IPS-15b (cell line): ENCODE data around the gene CTCF.

Experiments used
- H3K27me3 ChIP-seq: one replicate; pipeline ENCODE4 v1.6.1; 2013; ENCODE audit warnings: low read length; ENCODE audit not compliant: control insufficient read depth, insufficient read depth
- H3K36me3 ChIP-seq: one replicate; pipeline ENCODE4 v1.6.1; 2013; ENCODE audit warnings: low read length; ENCODE audit not compliant: control insufficient read depth, insufficient read depth
- H3K4me1 ChIP-seq: one replicate; pipeline ENCODE4 v1.6.1; 2013; ENCODE audit warnings: mild to moderate bottlenecking, low read length; ENCODE audit not compliant: control insufficient read depth, insufficient read depth
- H3K4me3 ChIP-seq: one replicate; pipeline ENCODE4 v1.5.1; 2013; ENCODE audit warnings: low read depth, low read length
- H3K9ac ChIP-seq: one replicate; pipeline ENCODE4 v1.6.1; 2013; ENCODE audit warnings: low read depth, mild to moderate bottlenecking, low read length
- H3K9me3 ChIP-seq: one replicate; pipeline ENCODE4 v1.6.1; 2013; ENCODE audit warnings: mild to moderate bottlenecking, low read length; ENCODE audit not compliant: control insufficient read depth, insufficient read depth

Gene CTCF

DNA sequence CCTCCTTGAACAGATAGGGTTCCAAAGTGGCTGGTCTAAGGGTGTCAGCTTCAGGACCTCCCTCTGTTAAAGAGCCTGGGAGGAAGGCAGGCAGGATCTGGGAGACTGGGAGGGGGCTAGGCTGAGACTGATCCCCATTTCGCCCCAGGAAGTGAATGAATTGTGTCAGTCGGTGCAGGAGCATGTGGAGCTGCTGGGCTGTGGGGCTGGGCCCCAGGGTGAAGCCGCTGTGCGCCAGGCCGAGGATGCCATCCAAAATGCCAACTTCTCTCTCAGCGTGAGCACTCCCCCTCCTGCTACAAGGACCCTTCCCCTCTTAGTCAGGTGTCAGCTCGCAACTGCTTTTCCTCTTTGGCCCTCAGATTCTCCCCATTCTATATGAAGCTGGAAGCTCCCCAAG, 88.7 kb downstream of the CTCF start:
- Histone ChIP-seq H3K9me3 (no peaks in the 10 kb centered on the region), H3K27me3 (peaks cover 5% of the 10 kb centered on the region), H3K4me1 (peaks cover 2% of the 10 kb centered on the region), H3K9ac (no peak overlapping the region), H3K36me3 (peaks cover 2% of the 10 kb centered on the region), H3K4me3 (no peak overlapping the region)

DNA sequence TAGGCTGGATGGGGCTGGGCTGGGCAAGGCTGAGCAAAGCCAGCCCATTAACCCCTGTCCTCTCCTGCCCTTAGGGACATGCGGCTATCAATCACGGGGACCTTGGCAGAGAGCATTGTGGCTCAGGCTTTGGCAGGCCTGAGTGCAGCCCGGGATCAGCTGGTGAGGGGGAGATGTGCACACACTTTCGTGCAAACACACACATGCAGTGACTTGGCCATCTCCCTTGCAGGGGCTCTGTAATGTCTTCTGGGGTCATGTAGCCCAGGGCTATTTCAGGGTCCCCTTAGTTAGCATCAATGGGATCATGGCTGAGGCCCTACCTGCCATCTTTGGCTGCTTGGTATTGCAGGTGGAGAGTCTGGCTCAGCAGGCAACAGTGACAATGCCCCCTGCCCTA, 89.5 kb downstream of the CTCF start:
- peaks cover 4% of the 10 kb centered on the region for H3K36me3 ChIP-seq
- H3K4me3 ChIP-seq, result no peak overlapping the region
- peaks cover 5% of the 10 kb centered on the region for H3K27me3 ChIP-seq
- H3K4me1 ChIP-seq, result peaks cover 2% of the 10 kb centered on the region
- H3K9me3 ChIP-seq, result no peaks in the 10 kb centered on the region
- no peak overlapping the region for H3K9ac ChIP-seq

DNA sequence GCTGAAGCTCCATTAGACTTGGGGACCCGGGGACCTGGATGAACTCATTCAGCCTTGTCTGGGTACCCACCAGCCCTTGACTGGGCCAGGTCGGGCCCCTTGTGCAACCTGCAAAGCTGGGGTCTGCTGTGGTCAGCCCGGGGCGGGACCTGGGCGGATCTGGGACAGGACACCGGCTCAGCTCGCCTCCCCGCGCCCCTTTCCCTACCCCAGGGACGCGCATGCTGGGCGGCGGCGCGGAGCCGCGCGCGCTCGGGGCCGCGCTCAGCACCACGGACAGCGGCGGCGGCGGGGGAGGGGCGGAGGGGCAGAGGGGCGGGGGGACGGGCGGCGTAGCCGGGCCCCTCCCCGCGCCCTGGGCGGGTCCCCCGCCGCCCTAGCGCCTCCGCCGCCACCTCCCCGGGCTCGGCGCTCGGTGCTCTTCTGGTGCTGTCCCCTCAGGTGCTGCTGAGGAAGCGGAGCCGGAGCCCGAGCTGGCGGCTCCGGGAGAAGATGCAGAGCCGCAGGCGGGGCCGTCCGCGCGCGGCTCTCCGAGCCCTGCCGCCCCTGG, 90.3 kb downstream of the CTCF start:
- Histone ChIP-seq H3K9me3 (no peaks in the 10 kb centered on the region), H3K4me1 (peaks cover 2% of the 10 kb centered on the region), H3K9ac (no peak overlapping the region), H3K36me3 (peaks cover 3% of the 10 kb centered on the region), H3K27me3 (peaks cover 5% of the 10 kb centered on the region), H3K4me3 (peak overlapping the region; percentile 64)

DNA sequence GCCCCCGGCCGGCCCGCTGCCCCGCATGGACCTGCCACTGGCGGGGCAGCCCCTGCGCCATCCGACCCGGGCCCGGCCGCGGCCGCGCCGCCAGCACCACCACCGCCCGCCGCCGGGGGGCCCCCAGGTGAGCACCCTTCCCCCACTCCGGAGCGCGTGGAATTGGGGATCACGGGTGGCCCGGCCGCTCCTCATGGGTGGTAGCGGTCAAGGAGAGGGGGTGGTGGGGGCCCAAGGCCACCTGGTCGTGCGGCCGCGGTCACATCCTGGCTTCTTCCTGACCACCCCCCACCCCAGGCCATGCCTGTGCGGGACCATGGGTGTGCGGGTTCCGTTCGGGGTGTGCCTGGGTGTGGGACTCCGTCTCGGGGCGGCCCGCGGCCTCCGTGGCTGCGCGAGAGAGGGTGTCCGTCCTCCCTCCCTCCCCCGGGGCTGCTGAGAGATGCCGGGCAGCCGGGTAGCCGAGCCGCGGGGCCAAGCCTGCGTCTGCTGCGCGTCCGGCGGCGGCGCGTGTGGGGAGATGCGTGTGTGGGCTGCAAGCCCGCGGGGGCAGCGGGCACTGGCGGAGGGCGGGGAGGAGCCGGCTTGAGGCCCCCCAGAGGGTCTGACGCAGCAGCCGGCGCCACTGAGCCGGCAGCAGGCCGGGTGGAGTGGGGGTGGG, 90.9 kb downstream of the CTCF start:
- peaks cover 2% of the 10 kb centered on the region for H3K4me1 ChIP-seq
- no peak overlapping the region for H3K9ac ChIP-seq
- H3K36me3 ChIP-seq, result peaks cover 3% of the 10 kb centered on the region
- H3K27me3 ChIP-seq, result peaks cover 3% of the 10 kb centered on the region
- H3K4me3 ChIP-seq, result peak overlapping the region; percentile 64
- no peaks in the 10 kb centered on the region for H3K9me3 ChIP-seq

DNA sequence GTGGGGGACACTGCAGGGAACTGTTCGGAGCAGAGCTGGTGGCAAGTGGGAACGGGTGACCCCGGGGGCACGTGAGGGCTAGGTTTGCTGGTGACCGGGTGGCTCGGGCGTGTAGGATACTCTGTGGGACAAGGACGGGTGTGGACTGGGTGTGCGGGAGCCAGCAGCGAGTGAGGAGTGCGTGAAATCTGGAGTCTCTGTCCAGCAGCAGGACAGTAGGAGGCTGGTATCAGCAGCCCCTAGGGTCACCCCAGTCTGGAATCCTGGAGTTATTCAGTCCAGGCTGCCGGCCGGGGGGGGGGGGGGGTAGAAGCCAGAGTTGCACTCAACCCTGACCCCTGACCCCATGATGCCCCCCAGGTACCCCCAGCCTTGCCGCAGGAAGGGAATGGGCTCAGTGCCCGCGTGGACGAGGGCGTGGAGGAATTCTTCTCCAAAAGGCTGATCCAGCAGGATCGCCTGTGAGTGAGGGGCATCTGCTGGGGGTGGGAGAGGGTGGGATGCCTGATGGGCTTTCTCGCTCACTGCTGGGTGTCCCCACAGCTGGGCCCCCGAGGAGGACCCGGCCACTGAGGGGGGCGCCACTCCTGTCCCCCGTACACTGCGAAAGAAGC, 91.6 kb downstream of the CTCF start:
- peaks cover 2% of the 10 kb centered on the region for H3K4me1 ChIP-seq
- peaks cover 8% of the 10 kb centered on the region for H3K36me3 ChIP-seq
- H3K4me3 ChIP-seq, result peak overlapping the region; percentile 64
- H3K9me3 ChIP-seq, result no peaks in the 10 kb centered on the region
- H3K27me3 ChIP-seq, result peaks cover 1% of the 10 kb centered on the region
- no peak overlapping the region for H3K9ac ChIP-seq

DNA sequence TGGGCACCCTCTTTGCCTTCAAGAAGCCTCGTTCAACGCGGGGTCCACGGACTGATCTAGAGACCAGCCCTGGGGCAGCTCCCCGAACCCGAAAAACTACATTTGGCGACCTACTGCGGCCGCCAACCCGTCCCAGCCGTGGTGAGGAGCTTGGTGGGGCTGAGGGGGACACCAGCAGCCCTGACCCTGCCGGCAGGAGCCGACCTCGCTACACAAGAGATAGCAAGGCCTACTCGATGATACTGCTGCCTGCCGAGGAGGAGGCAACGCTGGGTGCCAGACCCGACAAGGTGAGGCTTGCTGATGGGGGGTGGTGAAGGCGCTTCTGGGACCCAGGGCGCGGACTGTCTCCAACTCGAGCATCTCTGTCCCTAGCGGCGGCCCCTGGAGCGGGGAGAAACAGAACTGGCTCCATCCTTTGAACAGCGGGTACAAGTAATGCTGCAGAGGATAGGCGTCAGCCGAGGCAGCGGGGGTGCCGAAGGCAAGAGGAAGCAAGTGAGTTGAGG, 92.1 kb downstream of the CTCF start:
- Histone ChIP-seq H3K4me3 (no peak overlapping the region), H3K9ac (no peak overlapping the region), H3K27me3 (peaks cover 3% of the 10 kb centered on the region), H3K36me3 (peaks cover 12% of the 10 kb centered on the region), H3K9me3 (no peaks in the 10 kb centered on the region), H3K4me1 (peaks cover 4% of the 10 kb centered on the region)

DNA sequence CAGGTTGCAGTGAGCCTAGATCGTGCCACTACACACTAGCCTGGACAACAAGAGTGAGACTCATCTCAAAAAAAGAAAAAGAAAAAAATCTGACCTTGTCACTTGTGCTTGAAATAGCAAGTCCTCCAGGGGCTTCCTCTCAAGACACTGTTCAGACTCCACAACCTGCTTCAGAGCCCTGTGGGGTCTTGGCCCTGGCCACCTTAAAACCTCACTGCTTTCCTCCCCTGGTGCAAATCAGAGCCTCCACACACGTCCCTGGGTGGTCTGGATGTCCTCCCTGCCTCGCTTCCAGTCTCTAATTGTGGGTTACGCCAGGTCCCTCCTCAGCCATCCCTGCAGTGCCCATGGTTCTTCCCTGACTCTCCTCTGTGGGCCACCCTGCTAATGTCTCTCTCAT, 93.0 kb downstream of the CTCF start:
- Histone ChIP-seq H3K9me3 (no peaks in the 10 kb centered on the region), H3K4me1 (peaks cover 2% of the 10 kb centered on the region), H3K27me3 (peaks cover 3% of the 10 kb centered on the region), H3K36me3 (peaks cover 12% of the 10 kb centered on the region), H3K4me3 (no peak overlapping the region), H3K9ac (no peak overlapping the region)

DNA sequence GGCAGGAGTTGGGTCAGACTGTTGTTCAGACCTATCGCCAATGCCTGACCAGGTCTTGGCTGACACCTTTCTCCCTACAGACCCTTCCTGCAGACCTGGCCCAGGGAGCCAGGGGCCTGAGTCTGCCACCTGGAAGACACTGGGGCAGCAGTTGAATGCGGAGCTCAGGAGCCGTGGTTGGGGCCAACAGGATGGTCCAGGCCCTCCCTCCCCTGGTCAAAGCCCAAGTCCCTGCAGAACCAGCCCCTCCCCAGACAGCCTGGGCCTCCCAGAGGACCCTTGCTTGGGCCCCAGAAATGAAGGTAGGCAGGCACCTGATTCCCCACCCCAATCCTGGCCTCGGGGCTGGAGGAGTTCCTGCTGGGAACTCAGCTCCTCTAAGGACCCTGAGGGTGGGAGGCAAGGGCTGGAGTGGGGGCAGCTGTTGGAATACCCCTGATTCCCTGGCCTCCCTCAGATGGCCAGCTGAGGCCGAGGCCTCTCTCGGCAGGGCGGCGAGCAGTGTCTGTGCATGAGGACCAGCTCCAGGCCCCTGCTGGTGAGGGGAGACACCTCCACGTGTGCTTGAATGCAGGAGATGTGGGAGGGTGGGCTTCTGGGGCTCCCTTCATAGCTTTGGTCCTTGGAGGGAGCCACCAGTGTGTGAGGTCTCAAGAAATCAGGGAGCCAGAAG, 94.2 kb downstream of the CTCF start:
- Histone ChIP-seq H3K9ac (no peak overlapping the region), H3K27me3 (peaks cover 3% of the 10 kb centered on the region), H3K36me3 (peaks cover 12% of the 10 kb centered on the region), H3K9me3 (no peaks in the 10 kb centered on the region), H3K4me1 (peaks cover 2% of the 10 kb centered on the region), H3K4me3 (no peak overlapping the region)

DNA sequence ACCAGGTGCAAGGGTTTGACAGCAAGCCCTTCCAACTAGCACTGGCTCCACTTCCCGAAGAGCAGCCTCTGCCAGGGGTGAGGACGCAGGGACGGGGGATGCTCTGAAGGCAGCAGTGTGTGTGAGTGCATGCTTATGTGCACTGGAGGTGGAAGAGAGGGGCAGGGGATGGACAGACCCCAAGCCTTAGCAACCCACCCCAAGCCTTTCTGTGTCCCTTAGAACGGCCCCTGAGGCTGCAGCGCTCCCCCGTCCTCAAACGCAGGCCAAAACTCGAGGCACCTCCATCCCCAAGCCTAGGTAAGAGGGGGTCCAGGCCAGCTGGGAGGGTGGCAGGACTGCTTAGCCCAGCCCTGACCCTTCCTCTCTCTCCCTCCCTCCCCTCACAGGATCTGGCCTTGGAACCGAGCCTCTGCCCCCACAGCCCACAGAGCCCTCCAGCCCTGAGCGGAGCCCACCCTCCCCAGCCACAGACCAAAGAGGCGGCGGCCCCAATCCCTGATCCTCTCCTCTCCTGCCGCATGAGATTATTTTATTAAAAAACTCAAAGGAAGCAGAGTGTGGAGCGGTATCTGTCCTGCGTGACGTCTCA, 94.8 kb downstream of the CTCF start:
- no peak overlapping the region for H3K4me3 ChIP-seq
- peaks cover 12% of the 10 kb centered on the region for H3K36me3 ChIP-seq
- H3K9ac ChIP-seq, result no peak overlapping the region
- no peaks in the 10 kb centered on the region for H3K9me3 ChIP-seq
- peaks cover 4% of the 10 kb centered on the region for H3K4me1 ChIP-seq
- peaks cover 5% of the 10 kb centered on the region for H3K27me3 ChIP-seq

DNA sequence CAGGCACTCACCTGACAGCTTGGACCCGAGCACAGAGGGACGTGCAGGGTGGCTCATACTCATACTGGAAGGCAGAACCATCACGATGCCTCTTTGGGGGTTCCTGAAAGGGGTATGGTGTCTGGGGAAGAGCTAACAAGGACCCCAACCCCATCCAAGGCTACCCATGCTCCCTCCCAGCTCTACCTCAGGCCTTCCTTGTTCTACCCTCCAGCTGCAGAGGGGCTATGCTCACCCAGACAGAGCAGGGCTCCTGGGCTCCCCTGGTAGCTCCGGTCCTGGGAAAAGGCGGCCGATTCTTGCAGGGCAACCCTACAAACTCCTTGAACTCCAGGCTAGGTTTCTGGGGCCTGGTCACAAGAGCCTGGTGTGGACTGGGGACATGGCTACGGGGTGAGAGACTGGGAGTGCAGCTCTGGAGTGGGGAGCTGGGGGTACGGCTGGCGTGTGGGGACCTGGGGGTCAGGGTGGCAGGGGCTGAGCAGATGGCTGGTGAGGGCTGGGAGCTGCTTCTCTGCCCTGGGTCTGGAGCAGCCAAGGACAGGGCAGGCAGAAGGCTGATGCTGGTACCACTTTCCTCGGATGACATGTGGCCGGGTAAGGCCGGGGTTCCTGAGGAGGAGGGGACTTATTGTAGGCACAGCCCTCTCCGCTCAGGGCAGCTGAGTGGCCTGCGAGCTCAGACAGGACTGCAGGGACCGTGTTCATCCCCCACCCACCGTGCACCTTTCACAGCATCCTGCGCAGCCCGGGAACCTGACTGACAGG, 95.6 kb downstream of the CTCF start:
- peaks cover 5% of the 10 kb centered on the region for H3K27me3 ChIP-seq
- H3K9me3 ChIP-seq, result no peaks in the 10 kb centered on the region
- H3K9ac ChIP-seq, result no peak overlapping the region
- no peak overlapping the region for H3K4me3 ChIP-seq
- peaks cover 12% of the 10 kb centered on the region for H3K36me3 ChIP-seq
- peaks cover 4% of the 10 kb centered on the region for H3K4me1 ChIP-seq
